ENCODE measurements around the gene ZNF821. TPM values are rescaled to one million over a fixed set of nuclear protein-coding genes. Genes with fewer than 3 reads are reported as not detected.

ZNF821 gene, protein sequence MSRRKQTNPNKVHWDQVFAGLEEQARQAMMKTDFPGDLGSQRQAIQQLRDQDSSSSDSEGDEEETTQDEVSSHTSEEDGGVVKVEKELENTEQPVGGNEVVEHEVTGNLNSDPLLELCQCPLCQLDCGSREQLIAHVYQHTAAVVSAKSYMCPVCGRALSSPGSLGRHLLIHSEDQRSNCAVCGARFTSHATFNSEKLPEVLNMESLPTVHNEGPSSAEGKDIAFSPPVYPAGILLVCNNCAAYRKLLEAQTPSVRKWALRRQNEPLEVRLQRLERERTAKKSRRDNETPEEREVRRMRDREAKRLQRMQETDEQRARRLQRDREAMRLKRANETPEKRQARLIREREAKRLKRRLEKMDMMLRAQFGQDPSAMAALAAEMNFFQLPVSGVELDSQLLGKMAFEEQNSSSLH
- 10 to 100 TPM in 2 of 6 donors, 1 to 10 TPM in 4; 5.9 to 32.5 (median 7.4) TPM for total RNA-seq

DNA sequence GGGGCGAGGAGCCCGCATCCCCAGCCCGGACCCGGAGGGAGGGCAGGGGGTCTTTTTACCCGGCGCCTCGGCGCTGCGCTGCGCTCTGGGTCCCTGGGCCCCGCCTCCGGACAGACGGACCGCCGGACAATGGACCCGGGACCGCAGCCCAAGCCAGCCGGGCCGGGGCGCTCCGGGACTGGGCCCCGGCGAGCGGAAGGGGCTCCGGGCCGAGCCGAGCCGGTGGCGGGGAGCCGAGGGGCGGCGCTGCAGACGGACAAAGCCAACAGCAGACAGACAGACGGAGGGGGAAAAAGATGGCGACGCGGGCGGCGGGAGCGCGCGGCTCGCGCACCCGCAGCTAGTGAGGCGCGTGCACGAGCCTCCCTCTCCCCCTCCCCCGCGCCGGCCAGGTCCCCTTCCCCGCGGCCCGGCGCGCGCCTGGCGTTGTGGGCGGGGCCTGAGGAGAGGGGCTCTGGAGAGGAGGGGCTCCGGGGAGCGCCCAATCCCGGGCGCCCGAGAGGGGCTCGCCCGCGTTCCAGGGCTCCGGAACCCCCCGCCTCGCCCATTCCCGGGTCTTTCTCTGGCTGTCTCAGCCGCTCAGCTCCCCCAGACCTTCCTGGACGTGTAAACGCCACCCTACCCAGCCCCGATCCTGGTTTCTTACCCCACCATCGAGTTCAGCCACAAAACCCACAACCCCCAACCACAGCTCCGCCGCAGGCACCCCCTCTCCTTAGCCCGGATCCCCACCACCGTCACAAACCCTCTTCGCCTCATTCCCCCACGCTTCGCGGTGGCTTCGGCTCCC is at the start of gene ZNF821:
TSS of gene ZNF821 (minus strand) at position 334 of the 790 bp plus-strand sequence. CDS start 4,236 bp downstream, outside the sequence.
- ATAC-seq (ENCODE audit: low FRiP score in 2 of 2) (peak; percentile 87 to 94), DNase-seq (peak; percentile 90 to 96)
- TF ChIP-seq POLR2A (IDR thresholded peaks at IDR 0.05) (peak in 1 of 4 donors; percentile 33), POLR2AphosphoS5 (IDR thresholded peaks at IDR 0.05) (peak in 1 of 2 donors; percentile 22), EP300 (IDR thresholded peaks at IDR 0.05) (no peak)
- TF ChIP-seq, protein P1, sequence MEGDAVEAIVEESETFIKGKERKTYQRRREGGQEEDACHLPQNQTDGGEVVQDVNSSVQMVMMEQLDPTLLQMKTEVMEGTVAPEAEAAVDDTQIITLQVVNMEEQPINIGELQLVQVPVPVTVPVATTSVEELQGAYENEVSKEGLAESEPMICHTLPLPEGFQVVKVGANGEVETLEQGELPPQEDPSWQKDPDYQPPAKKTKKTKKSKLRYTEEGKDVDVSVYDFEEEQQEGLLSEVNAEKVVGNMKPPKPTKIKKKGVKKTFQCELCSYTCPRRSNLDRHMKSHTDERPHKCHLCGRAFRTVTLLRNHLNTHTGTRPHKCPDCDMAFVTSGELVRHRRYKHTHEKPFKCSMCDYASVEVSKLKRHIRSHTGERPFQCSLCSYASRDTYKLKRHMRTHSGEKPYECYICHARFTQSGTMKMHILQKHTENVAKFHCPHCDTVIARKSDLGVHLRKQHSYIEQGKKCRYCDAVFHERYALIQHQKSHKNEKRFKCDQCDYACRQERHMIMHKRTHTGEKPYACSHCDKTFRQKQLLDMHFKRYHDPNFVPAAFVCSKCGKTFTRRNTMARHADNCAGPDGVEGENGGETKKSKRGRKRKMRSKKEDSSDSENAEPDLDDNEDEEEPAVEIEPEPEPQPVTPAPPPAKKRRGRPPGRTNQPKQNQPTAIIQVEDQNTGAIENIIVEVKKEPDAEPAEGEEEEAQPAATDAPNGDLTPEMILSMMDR (IDR thresholded peaks at IDR 0.05) = peak in 5 of 6 experiments; percentile 5 to 61 (median 51)
- H3K27ac ChIP-seq = peak within 1 kb of the TSS; percentile 88 to 96 (median 92)
- peak within 1 kb of the TSS; percentile 70 to 97 (median 91) for H3K4me3 ChIP-seq
- peaks cover 13 to 40% (median 28%) of the 10 kb centered on the region in 4 donors for H3K4me1 ChIP-seq
- H3K36me3 ChIP-seq = peaks cover 0 to 16% (median 5%) of the 10 kb centered on the region in 4 donors
- 0% methylated on average over 22 to 27 of the region's 85 CpGs for WGBS, 2 donors
- H3K27me3 ChIP-seq = no peaks in the 10 kb centered on the region
- H3K9me3 ChIP-seq = no peaks in the 10 kb centered on the region

DNA sequence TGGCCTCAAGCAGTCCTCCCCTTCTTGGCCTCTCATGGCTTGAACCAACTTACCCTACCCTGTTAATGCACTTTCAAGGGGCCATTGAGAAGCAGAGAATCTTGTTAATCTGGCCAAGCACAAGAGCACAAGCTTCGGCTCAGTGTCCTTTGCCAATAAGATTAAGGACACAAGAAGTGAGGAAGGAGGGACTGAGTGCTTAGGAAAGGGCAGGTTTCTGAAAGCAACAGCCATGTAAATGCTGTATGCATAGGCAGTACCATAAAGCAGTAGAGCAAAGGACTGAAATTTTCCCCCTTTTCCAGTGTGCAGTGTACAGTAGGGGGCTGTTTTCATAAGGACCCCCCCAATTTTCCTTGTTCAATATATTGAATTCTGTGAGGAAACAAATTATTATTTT is 49.0 kb upstream of the ZNF821 start:
- H3K27me3 ChIP-seq = no peaks in the 10 kb centered on the region
- no peak for ATAC-seq (ENCODE audit: low FRiP score in 2 of 2)
- peaks cover 13 to 54% (median 29%) of the 10 kb centered on the region in 4 donors for H3K36me3 ChIP-seq
- no peak overlapping the region for H3K4me3 ChIP-seq
- no peak for DNase-seq
- H3K9me3 ChIP-seq = no peaks in the 10 kb centered on the region
- TF ChIP-seq, protein P1 (IDR thresholded peaks at IDR 0.05) = no peak
- TF ChIP-seq POLR2AphosphoS5 (IDR thresholded peaks at IDR 0.05) (no peak), POLR2A (IDR thresholded peaks at IDR 0.05) (no peak), EP300 (IDR thresholded peaks at IDR 0.05) (no peak)
- 68 to 92% methylated on average over 1 of the region's 1 CpG for WGBS, 2 donors
- H3K27ac ChIP-seq = peak overlapping the region in 1 of 4 donors; percentile 2
- peaks cover 4 to 17% (median 13%) of the 10 kb centered on the region in 4 donors for H3K4me1 ChIP-seq

DNA sequence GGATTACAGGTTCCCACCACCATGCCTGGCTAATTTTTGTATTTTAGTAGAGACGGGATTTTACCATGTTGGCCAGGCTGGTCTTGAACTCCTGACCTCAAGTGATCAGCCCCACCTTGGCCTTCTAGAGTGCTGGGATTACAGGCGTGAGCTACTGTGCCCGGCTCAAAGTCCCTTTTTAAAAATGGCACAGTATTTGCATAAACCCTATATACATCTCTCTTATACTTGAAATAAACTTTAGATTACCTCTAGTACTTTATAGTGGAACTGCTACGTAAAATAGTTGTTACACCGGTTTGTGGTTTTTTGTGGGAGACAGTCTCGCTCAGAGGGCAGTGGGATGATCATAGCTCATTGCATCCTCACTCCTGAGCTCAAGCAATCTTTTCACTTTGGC is 47.6 kb upstream of the ZNF821 start:
- no peak for TF ChIP-seq EP300 (IDR thresholded peaks at IDR 0.05)
- TF ChIP-seq, protein P1 (IDR thresholded peaks at IDR 0.05) = no peak
- no peak for TF ChIP-seq POLR2AphosphoS5 (IDR thresholded peaks at IDR 0.05)
- TF ChIP-seq POLR2A (IDR thresholded peaks at IDR 0.05) = no peak
- ATAC-seq (ENCODE audit: low FRiP score in 2 of 2) = no peak
- H3K36me3 ChIP-seq = peaks cover 16 to 67% (median 38%) of the 10 kb centered on the region in 4 donors

DNA sequence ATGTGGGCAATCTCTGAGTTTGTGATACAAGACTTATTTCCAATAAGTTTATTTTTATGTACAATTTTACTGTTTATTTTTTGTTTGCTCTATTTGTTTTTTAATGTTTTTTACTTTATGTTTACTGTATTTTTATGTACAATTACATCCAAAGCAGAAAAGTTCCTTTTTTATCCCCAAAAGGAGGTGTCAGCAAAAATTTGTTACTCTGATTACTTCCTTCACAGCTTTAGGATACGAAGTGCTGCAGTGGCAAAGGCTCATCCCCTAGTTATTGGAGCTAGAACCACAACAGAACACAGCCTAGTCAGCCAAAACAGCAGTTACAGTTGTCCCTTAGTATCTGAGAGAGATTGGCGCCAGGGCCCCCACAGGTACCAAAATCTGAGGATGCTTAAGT is 47.0 kb upstream of the ZNF821 start:
- H3K36me3 ChIP-seq = peaks cover 16 to 73% (median 44%) of the 10 kb centered on the region in 4 donors
- H3K4me1 ChIP-seq = peaks cover 20 to 35% (median 31%) of the 10 kb centered on the region in 4 donors
- H3K27ac ChIP-seq = peak overlapping the region in 1 of 4 donors; percentile 7
- H3K9me3 ChIP-seq = no peaks in the 10 kb centered on the region
- H3K4me3 ChIP-seq = no peak overlapping the region
- H3K27me3 ChIP-seq = no peaks in the 10 kb centered on the region
- ATAC-seq (ENCODE audit: low FRiP score in 2 of 2) (no peak), DNase-seq (no peak)
- no peak for TF ChIP-seq EP300 (IDR thresholded peaks at IDR 0.05)
- TF ChIP-seq, protein P1 (IDR thresholded peaks at IDR 0.05) = no peak
- TF ChIP-seq POLR2A (IDR thresholded peaks at IDR 0.05) = no peak
- no peak for TF ChIP-seq POLR2AphosphoS5 (IDR thresholded peaks at IDR 0.05)
- 75 to 88% methylated on average over 2 of the region's 2 CpGs for WGBS, 2 donors

More for the DNA sequence above, 47.6 kb upstream of the ZNF821 start:
- H3K4me3 ChIP-seq = no peak overlapping the region
- peak overlapping the region in 1 of 4 donors; percentile 3 for H3K27ac ChIP-seq
- H3K4me1 ChIP-seq = peaks cover 17 to 31% (median 27%) of the 10 kb centered on the region in 4 donors
- H3K9me3 ChIP-seq = no peaks in the 10 kb centered on the region
- 92 to 100% methylated on average over 6 of the region's 6 CpGs for WGBS, 2 donors
- no peaks in the 10 kb centered on the region for H3K27me3 ChIP-seq
- DNase-seq = no peak
